COLO829 (cell line): ENCODE data around the gene SNED1.

Experiments
- DNase-seq: peaks from one replicate; pipeline ENCODE4 v3.0.0; 2012; ENCODE audit warnings: low spot score

SNED1 gene

GRCh38 chr2:240992572-240993291, 5.7 kb upstream of the SNED1 start:
- DNase-seq = no peak

- DNase-seq = no peak
Measured at GRCh38 chr2:240993446-240994170, 4.8 kb upstream of the SNED1 start.

GRCh38 chr2:240994171-240994896, 4.1 kb upstream of the SNED1 start:
- DNase-seq = no peak

GRCh38 chr2:240995041-240996021, 3.1 kb upstream of the SNED1 start:
- no peak for DNase-seq

GRCh38 chr2:240996161-240996833, 2.1 kb upstream of the SNED1 start:
- DNase-seq = no peak

GRCh38 chr2:240996834-240997140, 1.6 kb upstream of the SNED1 start:
- DNase-seq = no peak

- DNase-seq = no peak
Measured at GRCh38 chr2:240997141-240997855, 1.1 kb upstream of the SNED1 start.

- no peak for DNase-seq
Measured at GRCh38 chr2:240998706-240998994, 232 bp downstream of the SNED1 start.

- no peak for DNase-seq
Measured at GRCh38 chr2:240998995-240999791, 775 bp downstream of the SNED1 start.

- DNase-seq = no peak
Measured at GRCh38 chr2:240999873-241000541, 1.6 kb downstream of the SNED1 start.

GRCh38 chr2:241000831-241001321, 2.5 kb downstream of the SNED1 start:
- DNase-seq = no peak

GRCh38 chr2:241001413-241002274, 3.2 kb downstream of the SNED1 start:
- DNase-seq = no peak

- no peak for DNase-seq
Measured at GRCh38 chr2:241002275-241003046, 4.0 kb downstream of the SNED1 start.

- DNase-seq = no peak
Measured at GRCh38 chr2:241003047-241003360, 4.6 kb downstream of the SNED1 start.

GRCh38 chr2:241003369-241003768, 5.0 kb downstream of the SNED1 start:
- no peak for DNase-seq

GRCh38 chr2:241003830-241004564, 5.6 kb downstream of the SNED1 start:
- DNase-seq = no peak

GRCh38 chr2:241005569-241005968, 7.2 kb downstream of the SNED1 start:
- no peak for DNase-seq
